Gastroesophageal sphincter (tissue), 3 donors: ENCODE data around the gene ILDR1.

Experiments used
- CTCF ChIP-seq, 4 experiments: fragments of 200-600 bp in 2 of 4; fragments of 450-650 bp in 2 of 4; sonication (generic) in 1 of 4; IDR thresholded peaks; one replicate each; pipeline ENCODE4 v1.5.1; 2017 to 2019; ENCODE audit warnings: antibody characterized with exemption in 4 of 4, mild to moderate bottlenecking in 2 of 4, moderate library complexity in 2 of 4
- POLR2A ChIP-seq, 2 donors: fragments of 450-650 bp; IDR thresholded peaks; one replicate each; pipeline ENCODE4 v1.6.1; 2017; ENCODE audit warnings: antibody characterized with exemption in 2 of 2, mild to moderate bottlenecking in 2 of 2, moderate library complexity in 1 of 2
- POLR2AphosphoS5 ChIP-seq: sonication (generic); formaldehyde crosslinking; IDR thresholded peaks from one replicate; pipeline ENCODE4 v1.6.1; 2017; ENCODE audit warnings: antibody characterized with exemption

GRCh38 chr3:121962443-121962842 is 59.6 kb downstream of the ILDR1 start:
- TF ChIP-seq CTCF (IDR thresholded peaks at IDR 0.05), result no peak
- TF ChIP-seq POLR2A (IDR thresholded peaks at IDR 0.05), result no peak
- TF ChIP-seq POLR2AphosphoS5, result no peak
